Measurements from ENCODE around the gene REPS1. TPM values are rescaled to one million over a fixed set of nuclear protein-coding genes. Genes with fewer than 3 reads are reported as not detected.

The REPS1 gene
- polyA plus RNA-seq, 1 of the 3 experiments (the other 2 are of a cell fraction): 26.2 TPM

- TF ChIP-seq CTCF (IDR thresholded peaks at IDR 0.05) (no peak), FOXJ3 (CRISPR knock-in tag; IDR thresholded peaks at IDR 0.05) (no peak)
These were observed 24.0 kb downstream of the REPS1 start (continued) for GRCh38 chr6:138964012-138964411.

- no peak overlapping the region for H3K27ac ChIP-seq (ENCODE audit: low read depth in 2 of 2, low read length in 1 of 2)
- H2AFZ ChIP-seq (ENCODE audit: low read depth): no peak overlapping the region
- POLR2A ChIA-PET: no interaction called here
- no peaks in the 10 kb centered on the region for H3K36me3 ChIP-seq (replicated peaks in 1 of 2; ENCODE audit: control insufficient read depth in 1 of 2, insufficient read depth in 2 of 2, low read length in 1 of 2)
- H3K9ac ChIP-seq: no peak overlapping the region
- H3K79me2 ChIP-seq (ENCODE audit: insufficient read depth): peaks cover 89% of the 10 kb centered on the region
- no peaks in the 10 kb centered on the region for H3K27me3 ChIP-seq (ENCODE audit: insufficient read depth)
- DNase-seq: no peak
- no peaks in the 10 kb centered on the region for H4K20me1 ChIP-seq (ENCODE audit: insufficient read depth)
- no peaks in the 10 kb centered on the region for H3F3A ChIP-seq (replicated peaks; ENCODE audit: insufficient read depth)
- no peaks in the 10 kb centered on the region for H3K9me3 ChIP-seq
- H3K4me3 ChIP-seq (ENCODE audit: low read depth in 2 of 2, low read length in 1 of 2): no peak overlapping the region
- peaks cover 0 to 5% of the 10 kb centered on the region in 2 experiments; a peak in 2 of 4 replicates for H3K4me1 ChIP-seq (ENCODE audit: control insufficient read depth in 1 of 2, insufficient read depth in 2 of 2, low read depth in 1 of 2, low read length in 1 of 2)
- TF ChIP-seq MXI1 (IDR thresholded peaks at IDR 0.05; ENCODE audit: low read depth, low read length) (no peak), POLR2AphosphoS5 (IDR thresholded peaks at IDR 0.05; ENCODE audit: low read depth, low read length) (no peak), REST (IDR thresholded peaks at IDR 0.05; ENCODE audit: low read depth, low read length) (no peak)
- no peak overlapping the region for H3K4me2 ChIP-seq
- CTCF ChIA-PET: no interaction called here
- H3K9me2 ChIP-seq: no peaks in the 10 kb centered on the region
- 92% methylated on average over 3 of the region's 3 CpGs for WGBS (ENCODE audit: low lambda C conversion rate)
These were observed 24.5 kb downstream of the REPS1 start for GRCh38 chr6:138963531-138963930.

- no peaks in the 10 kb centered on the region for H3F3A ChIP-seq (replicated peaks; ENCODE audit: insufficient read depth)
- DNase-seq: no peak
- H3K9ac ChIP-seq: no peak overlapping the region
- no peak overlapping the region for H3K4me2 ChIP-seq
- no peaks in the 10 kb centered on the region for H3K9me3 ChIP-seq
- CTCF ChIA-PET: no interaction called here
- H3K27ac ChIP-seq (ENCODE audit: low read depth in 2 of 2, low read length in 1 of 2): no peak overlapping the region
- H3K4me3 ChIP-seq (ENCODE audit: low read depth in 2 of 2, low read length in 1 of 2): no peak overlapping the region
- 97% methylated on average over 3 of the region's 3 CpGs for WGBS (ENCODE audit: low lambda C conversion rate)
- POLR2A ChIA-PET: no interaction called here
- H3K36me3 ChIP-seq (replicated peaks in 1 of 2; ENCODE audit: control insufficient read depth in 1 of 2, insufficient read depth in 2 of 2, low read length in 1 of 2): no peaks in the 10 kb centered on the region
- no peak overlapping the region for H2AFZ ChIP-seq (ENCODE audit: low read depth)
- no peaks in the 10 kb centered on the region for H3K9me2 ChIP-seq
- H3K79me2 ChIP-seq (ENCODE audit: insufficient read depth): peaks cover 88% of the 10 kb centered on the region
- peaks cover 0 to 5% of the 10 kb centered on the region in 2 experiments; a peak in 3 of 4 replicates for H3K4me1 ChIP-seq (ENCODE audit: control insufficient read depth in 1 of 2, insufficient read depth in 2 of 2, low read depth in 1 of 2, low read length in 1 of 2)
- no peaks in the 10 kb centered on the region for H3K27me3 ChIP-seq (ENCODE audit: insufficient read depth)
- H4K20me1 ChIP-seq (ENCODE audit: insufficient read depth): no peaks in the 10 kb centered on the region
- TF ChIP-seq MEF2A (IDR thresholded peaks at IDR 0.05; ENCODE audit: borderline replicate concordance, low read depth) (no peak), SIN3A (IDR thresholded peaks at IDR 0.05; ENCODE audit: borderline replicate concordance, low read depth, low read length) (no peak), FOXJ3 (CRISPR knock-in tag; IDR thresholded peaks at IDR 0.05) (no peak), RCOR1 (IDR thresholded peaks at IDR 0.05; ENCODE audit: low read length) (no peak), RFX5 (IDR thresholded peaks at IDR 0.05; ENCODE audit: low read length) (no peak), EP300 (IDR thresholded peaks at IDR 0.05; ENCODE audit: borderline replicate concordance in 1 of 2, low read depth in 1 of 2, low read length in 1 of 2) (no peak), GABPA (IDR thresholded peaks at IDR 0.05; ENCODE audit: low read depth) (no peak), USF2 (IDR thresholded peaks at IDR 0.05; ENCODE audit: borderline replicate concordance, low read depth, low read length) (no peak), FOSL2 (IDR thresholded peaks at IDR 0.05; ENCODE audit: borderline replicate concordance, low read depth) (no peak), TAF1 (IDR thresholded peaks at IDR 0.05; ENCODE audit: borderline replicate concordance, low read depth, low read length) (no peak), ZBTB33 (IDR thresholded peaks at IDR 0.05; ENCODE audit: borderline replicate concordance, low read depth) (no peak), POLR2AphosphoS5 (IDR thresholded peaks at IDR 0.05; ENCODE audit: low read depth, low read length) (no peak), NFIC (IDR thresholded peaks at IDR 0.05; ENCODE audit: borderline replicate concordance) (no peak)
These were observed 24.9 kb downstream of the REPS1 start for GRCh38 chr6:138963119-138963518.
